Measurements from ENCODE around the gene SH2D3C. TPM values are rescaled to one million over a fixed set of nuclear protein-coding genes. Genes with fewer than 3 reads are reported as not detected.

The SH2D3C gene
- total and polyA plus RNA-seq, 9 of the 15 experiments (the other 6 are each of a cell fraction or from before 2014, with no cell fraction given) = 0.03 to 1.2 (median 0.22) TPM; not detected in 1

- H3K36me3 ChIP-seq (ENCODE audit: control insufficient read depth, insufficient read depth, low read length) = peaks cover 5% of the 10 kb centered on the region; the same call in 1 of the 3 replicates
- CTCF ChIA-PET (ENCODE audit: low intra/inter-chr PET ratio) = no interaction called here
- no peak for FAIRE-seq
- in situ Hi-C loops (cut with MboI) = no loop called here
- no peak overlapping the region for H3K27ac ChIP-seq (ENCODE audit: extremely low read depth, low read depth, low read length)
- TF ChIP-seq C11orf30 (IDR thresholded peaks at IDR 0.05; ENCODE audit: low read depth) = peak; percentile 64
- TF ChIP-seq TEAD1 (CRISPR knock-in tag; IDR thresholded peaks at IDR 0.05) = no peak
- TF ChIP-seq ZNF583 (CRISPR knock-in tag; IDR thresholded peaks at IDR 0.05) = no peak
- TF ChIP-seq MAFF (IDR thresholded peaks at IDR 0.05; ENCODE audit: low read length) = peak; percentile 32
- TF ChIP-seq TEAD2 (tag; IDR thresholded peaks at IDR 0.05) = no peak
- no peak for TF ChIP-seq IRF2 (CRISPR knock-in tag; IDR thresholded peaks at IDR 0.05)
- TF ChIP-seq NR2F6 (CRISPR knock-in tag; IDR thresholded peaks at IDR 0.05) = no peak
- no peak for TF ChIP-seq PATZ1 (CRISPR knock-in tag; IDR thresholded peaks at IDR 0.05; ENCODE audit: borderline replicate concordance)
- TF ChIP-seq MAFG (tag; conservative IDR thresholded peaks at IDR 0.05) = peak; percentile 56; the same call in 1 of the 2 replicates
- peak; percentile 77 for TF ChIP-seq ZNF316 (IDR thresholded peaks at IDR 0.05)
- TF ChIP-seq MAFK (IDR thresholded peaks at IDR 0.05; ENCODE audit: low read length) = peak; percentile 52
- no peak for TF ChIP-seq ZNF280A (IDR thresholded peaks at IDR 0.05; ENCODE audit: low read depth, partially characterized antibody)
- TF ChIP-seq BRD4 (IDR thresholded peaks at IDR 0.05) = no peak
- no peak for TF ChIP-seq HOXB6 (CRISPR knock-in tag; IDR thresholded peaks at IDR 0.05; ENCODE audit: borderline replicate concordance)
- no peak for TF ChIP-seq ZNF778 (CRISPR knock-in tag; IDR thresholded peaks at IDR 0.05)
- no peak for TF ChIP-seq ZBTB1 (CRISPR knock-in tag; IDR thresholded peaks at IDR 0.05; ENCODE audit: borderline replicate concordance, low read depth)
- no peaks in the 10 kb centered on the region for H4K20me1 ChIP-seq (replicated peaks; ENCODE audit: control insufficient read depth, insufficient read depth, low read length)
- no peaks in the 10 kb centered on the region for H3K9me3 ChIP-seq (replicated peaks; ENCODE audit: control insufficient read depth, insufficient read depth, low read depth, low read length)
- DNase-seq (ENCODE audit: extremely low read depth in 1 of 4, low spot score in 3 of 4) = no peak
- H3K4me3 ChIP-seq = no peak overlapping the region
- H3K9me1 ChIP-seq (ENCODE audit: control insufficient read depth, insufficient read depth, low read length) = no peaks in the 10 kb centered on the region
- no peaks in the 10 kb centered on the region for H3K79me2 ChIP-seq (ENCODE audit: control insufficient read depth, insufficient read depth, low read length)
- H3K9ac ChIP-seq (ENCODE audit: insufficient read depth in 1 of 2, low read depth in 2 of 2, low read length in 2 of 2) = no peak overlapping the region
- intact Hi-C loops (cut with micrococcal nuclease) = no loop called here
- no peak overlapping the region for H2AFZ ChIP-seq (ENCODE audit: low read depth, low read length)
- ATAC-seq = no peak
- no peaks in the 10 kb centered on the region for H3K27me3 ChIP-seq (ENCODE audit: control insufficient read depth in 2 of 2, insufficient read depth in 2 of 2, low read length in 2 of 2)
- H3K4me2 ChIP-seq (ENCODE audit: insufficient read depth, low read length) = no peak overlapping the region
- BruUV-seq (replicated peaks) = no TSS peak
- WGBS (ENCODE audit: insufficient coverage, low coverage, missing lambda C conversion rate) = 80% methylated on average over 13 of the region's 13 CpGs
- H3K4me1 ChIP-seq (replicated peaks in 1 of 2; ENCODE audit: control insufficient read depth in 2 of 2, insufficient read depth in 2 of 2, low read length in 2 of 2) = no peaks in the 10 kb centered on the region
- POLR2A ChIA-PET = interaction anchor here (0.6 kb wide), 1 partner anchor 291 kb away, joined by 3 read pairs; the partner anchor contains the start of gene EEIG1
Observed at GRCh38 chr9:127689329-127690000, 89.0 kb downstream of the SH2D3C start.

All from K562 (cell line).